ENCODE results near the gene PTPRA.

DNA sequence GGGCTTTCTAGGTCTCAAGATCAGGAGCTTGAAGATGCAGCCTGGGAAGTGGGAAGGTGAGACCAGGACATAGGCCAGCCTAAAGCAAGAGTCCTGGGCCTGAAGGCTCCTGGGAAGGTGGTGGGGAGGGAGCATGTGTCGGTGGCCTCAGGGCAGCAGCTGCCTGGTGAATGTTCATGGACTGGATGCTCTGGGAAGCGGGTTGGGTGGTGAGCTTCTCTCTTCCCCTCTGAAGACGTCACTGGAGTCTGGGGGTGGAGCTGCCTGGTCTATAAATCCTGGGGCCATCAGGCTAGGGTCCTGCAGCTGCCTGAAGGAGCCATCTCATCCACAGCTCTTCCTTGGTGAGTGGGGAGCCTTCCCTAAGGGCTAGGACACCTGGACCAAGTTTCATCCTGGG, 170.0 kb downstream of the PTPRA start, which contains the start of gene GNRH2:
- TF ChIP-seq, protein P1, sequence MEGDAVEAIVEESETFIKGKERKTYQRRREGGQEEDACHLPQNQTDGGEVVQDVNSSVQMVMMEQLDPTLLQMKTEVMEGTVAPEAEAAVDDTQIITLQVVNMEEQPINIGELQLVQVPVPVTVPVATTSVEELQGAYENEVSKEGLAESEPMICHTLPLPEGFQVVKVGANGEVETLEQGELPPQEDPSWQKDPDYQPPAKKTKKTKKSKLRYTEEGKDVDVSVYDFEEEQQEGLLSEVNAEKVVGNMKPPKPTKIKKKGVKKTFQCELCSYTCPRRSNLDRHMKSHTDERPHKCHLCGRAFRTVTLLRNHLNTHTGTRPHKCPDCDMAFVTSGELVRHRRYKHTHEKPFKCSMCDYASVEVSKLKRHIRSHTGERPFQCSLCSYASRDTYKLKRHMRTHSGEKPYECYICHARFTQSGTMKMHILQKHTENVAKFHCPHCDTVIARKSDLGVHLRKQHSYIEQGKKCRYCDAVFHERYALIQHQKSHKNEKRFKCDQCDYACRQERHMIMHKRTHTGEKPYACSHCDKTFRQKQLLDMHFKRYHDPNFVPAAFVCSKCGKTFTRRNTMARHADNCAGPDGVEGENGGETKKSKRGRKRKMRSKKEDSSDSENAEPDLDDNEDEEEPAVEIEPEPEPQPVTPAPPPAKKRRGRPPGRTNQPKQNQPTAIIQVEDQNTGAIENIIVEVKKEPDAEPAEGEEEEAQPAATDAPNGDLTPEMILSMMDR (IDR thresholded peaks at IDR 0.05) = no peak
- no peak for TF ChIP-seq POLR2A (IDR thresholded peaks at IDR 0.05)

Data from thyroid gland (tissue), 4 donors.